Measurements from ENCODE around the gene OCA2. TPM values are rescaled to one million over a fixed set of nuclear protein-coding genes. Genes with fewer than 3 reads are reported as not detected.

OCA2 gene
- total and polyA plus RNA-seq, 4 experiments from 2014 or later, result not detected

- CTCF ChIA-PET (ENCODE audit: partially characterized antibody), result no interaction called here
- H3K9me3 Mint-ChIP-seq, result peaks cover 0 to 5% (median 0%) of the 10 kb centered on the region in 8 donors
Observed at GRCh38 chr15:27985099-27985498, 114.0 kb downstream of the OCA2 start.

GRCh38 chr15:27983496-27983895, 115.6 kb downstream of the OCA2 start:
- no peaks in the 10 kb centered on the region for H3K27me3 ChIP-seq (ENCODE audit: insufficient read depth, low read length)
- H3K36me3 ChIP-seq (ENCODE audit: insufficient read depth, low read length), result no peaks in the 10 kb centered on the region
- ChIA-PET CTCF (ENCODE audit: partially characterized antibody) (no interaction called here), POLR2A (ENCODE audit: partially characterized antibody) (no interaction called here)
- intact Hi-C loops (cut with micrococcal nuclease), result no loop called here
- H3K36me3 Mint-ChIP-seq, result no peaks in the 10 kb centered on the region
- peaks cover 0 to 5% (median 0%) of the 10 kb centered on the region in 8 donors for H3K9me3 Mint-ChIP-seq
- no peaks in the 10 kb centered on the region for H3K4me1 Mint-ChIP-seq
- no peak for DNase-seq
- no peak overlapping the region for H3K27ac ChIP-seq (ENCODE audit: low read depth, low read length)
- no peaks in the 10 kb centered on the region for H3K9me3 ChIP-seq (ENCODE audit: control insufficient read depth in 1 of 2, low read length in 2 of 2)
- peaks cover 2% of the 10 kb centered on the region in 2 donors for H3K27me3 Mint-ChIP-seq
- no peak overlapping the region for H3K4me3 Mint-ChIP-seq
- no peak overlapping the region for H3K27ac Mint-ChIP-seq
- no peaks in the 10 kb centered on the region for H3K4me1 ChIP-seq (ENCODE audit: insufficient read depth, low read length)
- H3K4me3 ChIP-seq (ENCODE audit: low read length in 2 of 2), result no peak overlapping the region

More at GRCh38 chr15:27985099-27985498, 114.0 kb downstream of the OCA2 start:
- H3K27ac Mint-ChIP-seq, result peak overlapping the region in 1 of 7 donors; percentile 71
- POLR2A ChIA-PET (ENCODE audit: partially characterized antibody), result no interaction called here
- DNase-seq, result no peak
- no peaks in the 10 kb centered on the region for H3K36me3 ChIP-seq (ENCODE audit: insufficient read depth, low read length)
- H3K27ac ChIP-seq (ENCODE audit: low read depth, low read length), result no peak overlapping the region
- no peaks in the 10 kb centered on the region for H3K4me1 ChIP-seq (ENCODE audit: insufficient read depth, low read length)
- peaks cover 2% of the 10 kb centered on the region in 2 donors for H3K27me3 Mint-ChIP-seq
- H3K4me3 ChIP-seq (ENCODE audit: low read length in 2 of 2), result no peak overlapping the region
- H3K9me3 ChIP-seq (ENCODE audit: control insufficient read depth in 1 of 2, low read length in 2 of 2), result no peaks in the 10 kb centered on the region
- H3K4me1 Mint-ChIP-seq, result no peaks in the 10 kb centered on the region
- intact Hi-C loops (cut with micrococcal nuclease), result no loop called here
- H3K27me3 ChIP-seq (ENCODE audit: insufficient read depth, low read length), result no peaks in the 10 kb centered on the region
- no peak overlapping the region for H3K4me3 Mint-ChIP-seq
- H3K36me3 Mint-ChIP-seq, result no peaks in the 10 kb centered on the region

- H3K27me3 ChIP-seq (ENCODE audit: insufficient read depth, low read length), result no peaks in the 10 kb centered on the region
- no peak overlapping the region for H3K4me3 Mint-ChIP-seq
- ChIA-PET CTCF (ENCODE audit: partially characterized antibody) (interaction anchor here (1.0 kb wide), 1 partner anchor 25 kb away, joined by 3 read pairs; no protein-coding TSS in a partner anchor), POLR2A (ENCODE audit: partially characterized antibody) (no interaction called here)
- H3K27me3 Mint-ChIP-seq, result no peaks in the 10 kb centered on the region
- no peak overlapping the region for H3K4me3 ChIP-seq (ENCODE audit: low read length in 2 of 2)
- no peaks in the 10 kb centered on the region for H3K4me1 Mint-ChIP-seq
- H3K4me1 ChIP-seq (ENCODE audit: insufficient read depth, low read length), result no peaks in the 10 kb centered on the region
- H3K9me3 ChIP-seq (ENCODE audit: control insufficient read depth in 1 of 2, low read length in 2 of 2), result no peaks in the 10 kb centered on the region
- intact Hi-C loops (cut with micrococcal nuclease), result no loop called here
- no peak overlapping the region for H3K27ac ChIP-seq (ENCODE audit: low read depth, low read length)
- no peaks in the 10 kb centered on the region for H3K36me3 Mint-ChIP-seq
- DNase-seq, result no peak
- no peaks in the 10 kb centered on the region for H3K36me3 ChIP-seq (ENCODE audit: insufficient read depth, low read length)
- peaks cover 0 to 8% (median 0%) of the 10 kb centered on the region in 8 donors for H3K9me3 Mint-ChIP-seq
- H3K27ac Mint-ChIP-seq, result no peak overlapping the region
Observed at GRCh38 chr15:27977696-27978095, 121.4 kb downstream of the OCA2 start.

- H3K36me3 Mint-ChIP-seq, result no peaks in the 10 kb centered on the region
- CTCF ChIA-PET (ENCODE audit: partially characterized antibody), result no interaction called here
- Histone ChIP-seq H3K27me3 (ENCODE audit: insufficient read depth, low read length) (no peaks in the 10 kb centered on the region), H3K9me3 (ENCODE audit: control insufficient read depth in 1 of 2, low read length in 2 of 2) (no peaks in the 10 kb centered on the region), H3K27ac (ENCODE audit: low read depth, low read length) (no peak overlapping the region), H3K4me3 (ENCODE audit: low read length in 2 of 2) (no peak overlapping the region), H3K36me3 (ENCODE audit: insufficient read depth, low read length) (no peaks in the 10 kb centered on the region), H3K4me1 (ENCODE audit: insufficient read depth, low read length) (no peaks in the 10 kb centered on the region)
- POLR2A ChIA-PET (ENCODE audit: partially characterized antibody), result no interaction called here
- peaks cover 0 to 9% (median 1%) of the 10 kb centered on the region in 8 donors for H3K9me3 Mint-ChIP-seq
- intact Hi-C loops (cut with micrococcal nuclease), result no loop called here
- H3K4me3 Mint-ChIP-seq, result no peak overlapping the region
- H3K27me3 Mint-ChIP-seq, result no peaks in the 10 kb centered on the region
- no peaks in the 10 kb centered on the region for H3K4me1 Mint-ChIP-seq
- no peak overlapping the region for H3K27ac Mint-ChIP-seq
- DNase-seq, result no peak
Observed at GRCh38 chr15:27973886-27974285, 125.2 kb downstream of the OCA2 start.

GRCh38 chr15:27970661-27971392, 128.3 kb downstream of the OCA2 start:
- DNase-seq, result no peak
- no peaks in the 10 kb centered on the region for H3K9me3 ChIP-seq (ENCODE audit: control insufficient read depth in 1 of 2, low read length in 2 of 2)
- H3K9me3 Mint-ChIP-seq, result peaks cover 0 to 9% (median 1%) of the 10 kb centered on the region in 8 donors
- H3K4me3 Mint-ChIP-seq, result no peak overlapping the region
- H3K27ac ChIP-seq (ENCODE audit: low read depth, low read length), result no peak overlapping the region
- no peaks in the 10 kb centered on the region for H3K4me1 Mint-ChIP-seq
- H3K27ac Mint-ChIP-seq, result no peak overlapping the region
- CTCF ChIA-PET (ENCODE audit: partially characterized antibody), result interaction anchor here (0.7 kb wide), 1 partner anchor 10 kb away, joined by 4 read pairs; no protein-coding TSS in a partner anchor
- intact Hi-C loops (cut with micrococcal nuclease), result no loop called here
- H3K27me3 ChIP-seq (ENCODE audit: insufficient read depth, low read length), result no peaks in the 10 kb centered on the region
- H3K36me3 Mint-ChIP-seq, result no peaks in the 10 kb centered on the region
- no peak overlapping the region for H3K4me3 ChIP-seq (ENCODE audit: low read length in 2 of 2)
- H3K4me1 ChIP-seq (ENCODE audit: insufficient read depth, low read length), result no peaks in the 10 kb centered on the region
- POLR2A ChIA-PET (ENCODE audit: partially characterized antibody), result no interaction called here
- no peaks in the 10 kb centered on the region for H3K36me3 ChIP-seq (ENCODE audit: insufficient read depth, low read length)
- no peaks in the 10 kb centered on the region for H3K27me3 Mint-ChIP-seq

- Histone ChIP-seq H3K9me3 (ENCODE audit: control insufficient read depth in 1 of 2, low read length in 2 of 2) (no peaks in the 10 kb centered on the region), H3K4me3 (ENCODE audit: low read length in 2 of 2) (no peak overlapping the region), H3K27me3 (ENCODE audit: insufficient read depth, low read length) (no peaks in the 10 kb centered on the region), H3K36me3 (ENCODE audit: insufficient read depth, low read length) (no peaks in the 10 kb centered on the region), H3K27ac (ENCODE audit: low read depth, low read length) (no peak overlapping the region), H3K4me1 (ENCODE audit: insufficient read depth, low read length) (no peaks in the 10 kb centered on the region)
- Mint-ChIP-seq H3K27ac (no peak overlapping the region), H3K27me3 (no peaks in the 10 kb centered on the region), H3K36me3 (no peaks in the 10 kb centered on the region), H3K9me3 (peaks cover 0 to 8% (median 0%) of the 10 kb centered on the region in 8 donors), H3K4me3 (no peak overlapping the region), H3K4me1 (no peaks in the 10 kb centered on the region)
- POLR2A ChIA-PET (ENCODE audit: partially characterized antibody), result no interaction called here
- CTCF ChIA-PET (ENCODE audit: partially characterized antibody), result no interaction called here
- intact Hi-C loops (cut with micrococcal nuclease), result no loop called here
- DNase-seq, result no peak
Observed at GRCh38 chr15:27967541-27967940, 131.6 kb downstream of the OCA2 start.

- H3K4me3 Mint-ChIP-seq, result no peak overlapping the region
- Histone ChIP-seq H3K36me3 (ENCODE audit: insufficient read depth, low read length) (no peaks in the 10 kb centered on the region), H3K4me1 (ENCODE audit: insufficient read depth, low read length) (no peaks in the 10 kb centered on the region), H3K9me3 (ENCODE audit: control insufficient read depth in 1 of 2, low read length in 2 of 2) (no peaks in the 10 kb centered on the region), H3K4me3 (ENCODE audit: low read length in 2 of 2) (no peak overlapping the region), H3K27me3 (ENCODE audit: insufficient read depth, low read length) (no peaks in the 10 kb centered on the region), H3K27ac (ENCODE audit: low read depth, low read length) (no peak overlapping the region)
- peaks cover 0 to 5% (median 0%) of the 10 kb centered on the region in 8 donors for H3K9me3 Mint-ChIP-seq
- H3K27me3 Mint-ChIP-seq, result no peaks in the 10 kb centered on the region
- no peaks in the 10 kb centered on the region for H3K36me3 Mint-ChIP-seq
- POLR2A ChIA-PET (ENCODE audit: partially characterized antibody), result no interaction called here
- intact Hi-C loops (cut with micrococcal nuclease), result no loop called here
- CTCF ChIA-PET (ENCODE audit: partially characterized antibody), result no interaction called here
- no peaks in the 10 kb centered on the region for H3K4me1 Mint-ChIP-seq
- no peak for DNase-seq
- H3K27ac Mint-ChIP-seq, result no peak overlapping the region
Observed at GRCh38 chr15:27965546-27965945, 133.6 kb downstream of the OCA2 start.
